GM21737 (cell line): ENCODE data around the gene GRB7.
A peak's percentile ranks its signal among the peaks of the same experiment; 100 is the strongest.
"Not testable (repeated sequence)": the region's sequence is repeated elsewhere in the genome, so short reads cannot be mapped to it uniquely, and the experiment has no call there.

Experiments used
- ATAC-seq: cut with Tn5 transposase; IDR thresholded peaks from one replicate; pipeline ENCODE4 v1.9.1; 2021; ENCODE audit warnings: mild to moderate bottlenecking, moderate library complexity; ENCODE audit not compliant: unreplicated experiment

GRB7 gene

DNA sequence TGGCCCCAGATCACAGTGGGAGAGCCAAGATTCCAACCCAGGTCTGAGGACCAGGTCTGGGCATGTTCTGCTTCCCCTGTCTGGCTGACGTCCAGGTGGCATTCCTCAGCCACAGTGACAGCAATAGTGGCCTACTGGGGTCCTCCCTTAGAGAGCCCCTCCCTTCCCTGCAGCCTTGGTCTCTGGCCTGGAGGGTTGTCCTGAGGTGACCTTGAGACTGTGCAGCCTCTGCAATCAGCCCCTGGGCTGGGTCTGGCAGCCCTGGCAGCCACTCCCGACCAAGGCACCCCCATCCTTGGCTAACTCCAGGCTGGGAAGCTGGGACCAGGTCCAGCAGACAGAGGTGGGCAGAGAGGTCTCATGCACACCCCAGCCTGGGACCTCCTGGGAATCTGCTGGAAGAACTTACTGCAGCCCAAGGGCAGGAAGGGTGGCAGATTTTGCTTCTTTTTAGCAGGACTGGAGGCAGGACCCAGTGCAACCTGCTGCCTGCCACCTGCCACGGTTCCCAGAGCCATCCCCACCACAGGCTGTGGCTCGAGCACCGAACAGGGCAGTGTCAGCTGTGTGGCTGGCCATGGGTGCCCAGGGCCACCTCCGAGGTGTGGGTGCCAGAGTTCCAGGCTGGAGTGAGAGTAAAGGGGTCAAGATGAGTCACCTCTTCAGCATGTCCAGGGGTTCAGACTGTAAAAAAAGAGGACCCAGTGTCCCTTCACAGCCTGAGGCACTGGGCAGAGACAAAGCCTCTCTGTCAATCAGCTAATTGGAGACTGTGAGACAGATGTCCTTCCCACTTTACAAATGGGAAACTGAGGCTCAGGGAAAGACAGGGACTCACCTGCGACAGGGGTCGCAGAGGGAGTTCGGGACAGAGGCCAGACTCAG is 12.6 kb downstream of the GRB7 start:
- ATAC-seq: no peak

DNA sequence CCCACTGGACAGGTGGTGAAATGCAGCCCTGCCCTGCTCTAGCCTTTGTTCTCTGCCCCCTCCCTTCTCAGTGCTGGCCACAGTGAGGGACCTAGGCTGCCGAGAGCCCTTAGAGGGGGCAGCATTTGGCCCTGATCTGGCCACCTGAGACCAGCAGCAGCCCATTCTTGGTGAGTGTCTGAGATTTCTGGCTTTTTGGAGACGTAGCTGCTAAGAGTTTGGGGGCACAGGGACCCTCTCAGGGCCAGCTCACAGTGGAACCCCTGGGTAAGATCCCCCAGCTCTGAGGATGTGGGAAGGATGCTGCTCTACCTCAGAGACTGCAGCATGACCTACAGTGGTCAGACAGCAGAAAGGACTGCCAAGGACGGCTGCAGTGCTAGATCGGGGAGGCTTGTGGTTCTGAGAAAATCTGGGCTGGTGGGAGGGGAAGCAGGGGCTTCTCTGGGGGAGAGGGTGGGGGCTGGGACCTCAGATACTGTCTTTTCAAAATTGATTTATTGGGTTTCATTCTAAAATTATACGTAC is 13.3 kb downstream of the GRB7 start:
- ATAC-seq: no peak

DNA sequence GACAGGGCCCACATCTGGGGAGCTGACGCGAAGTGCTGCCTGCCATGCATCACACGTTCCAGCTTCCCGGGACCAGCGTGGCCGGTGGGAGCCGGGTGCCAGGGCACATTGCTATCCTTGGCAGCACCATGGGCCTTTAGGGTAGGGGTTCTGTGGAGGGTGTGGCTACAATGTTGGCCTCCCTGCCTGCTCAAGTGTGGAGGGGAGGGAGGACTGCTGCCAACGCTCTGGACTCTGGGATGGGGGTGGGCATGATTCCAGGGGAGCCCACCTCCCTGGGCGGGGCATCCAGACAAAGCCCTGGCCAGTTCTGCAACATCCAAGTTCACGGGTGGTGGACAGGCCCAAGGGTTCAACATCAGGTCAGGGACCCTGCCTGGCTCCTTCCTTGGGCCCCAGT is 13.9 kb downstream of the GRB7 start:
- ATAC-seq: no peak

DNA sequence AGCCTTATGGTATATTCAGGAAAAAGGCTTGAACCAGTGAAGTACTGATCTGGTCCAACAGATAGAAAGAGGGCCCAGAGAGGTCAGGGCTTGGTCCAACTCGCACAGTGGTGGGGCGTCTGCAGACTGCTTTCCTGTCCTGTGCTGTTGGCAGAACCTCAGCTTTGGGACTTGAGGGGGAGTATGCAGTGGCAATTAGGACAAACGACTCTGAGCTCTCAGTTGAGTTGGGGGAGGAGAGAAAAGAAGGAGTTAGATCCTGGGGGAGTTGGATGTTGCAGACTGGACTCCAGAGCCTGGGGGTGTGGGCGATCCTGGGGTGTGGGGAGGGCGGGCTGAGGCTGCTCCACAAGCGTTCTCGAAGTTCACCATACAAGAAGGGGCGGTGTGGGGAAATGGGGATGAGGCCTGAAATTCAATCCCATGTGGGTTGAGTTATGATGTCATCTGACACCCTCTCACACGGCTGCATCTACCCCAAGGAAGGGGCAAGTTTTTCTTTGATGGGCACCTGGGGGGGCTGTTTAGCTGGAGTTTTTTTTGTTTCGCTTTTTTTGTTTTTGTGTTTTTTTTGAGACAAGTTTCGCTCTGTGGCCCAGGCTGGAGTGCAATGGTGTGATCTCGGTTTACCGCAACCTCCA is 14.6 kb downstream of the GRB7 start:
- ATAC-seq: no peak

DNA sequence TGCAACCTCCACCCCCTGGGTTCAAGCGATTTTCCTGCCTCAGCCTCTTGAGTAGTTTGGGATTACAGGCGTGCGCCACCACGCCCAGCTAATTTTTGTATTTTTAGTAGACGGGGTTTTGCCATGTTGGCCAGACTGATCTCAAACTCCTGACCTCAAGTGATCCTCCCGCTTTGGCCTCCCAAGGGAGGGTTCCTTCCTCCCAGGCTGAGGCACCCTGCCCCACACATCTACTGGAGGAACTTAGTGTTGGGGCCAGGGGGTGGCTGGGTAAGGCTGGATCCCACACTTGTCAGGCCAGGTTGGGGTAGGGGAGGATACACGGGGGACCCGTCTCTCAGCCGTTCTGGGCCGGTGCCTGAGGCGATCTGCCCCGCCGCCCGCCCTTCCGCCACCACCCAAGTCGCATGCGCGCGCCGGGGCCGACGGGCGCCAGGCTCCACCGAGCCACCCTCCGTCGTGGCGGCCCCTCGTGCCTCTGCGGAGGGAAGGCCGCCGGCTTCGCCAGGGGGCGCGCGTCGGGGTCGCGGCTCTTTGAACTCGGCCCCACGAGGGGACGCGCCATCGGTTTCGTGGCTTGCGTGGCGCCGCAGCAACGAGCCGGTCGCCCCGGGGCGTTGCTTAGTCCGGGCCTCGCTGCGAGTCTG is 15.9 kb downstream of the GRB7 start:
- ATAC-seq: peak; percentile 18

DNA sequence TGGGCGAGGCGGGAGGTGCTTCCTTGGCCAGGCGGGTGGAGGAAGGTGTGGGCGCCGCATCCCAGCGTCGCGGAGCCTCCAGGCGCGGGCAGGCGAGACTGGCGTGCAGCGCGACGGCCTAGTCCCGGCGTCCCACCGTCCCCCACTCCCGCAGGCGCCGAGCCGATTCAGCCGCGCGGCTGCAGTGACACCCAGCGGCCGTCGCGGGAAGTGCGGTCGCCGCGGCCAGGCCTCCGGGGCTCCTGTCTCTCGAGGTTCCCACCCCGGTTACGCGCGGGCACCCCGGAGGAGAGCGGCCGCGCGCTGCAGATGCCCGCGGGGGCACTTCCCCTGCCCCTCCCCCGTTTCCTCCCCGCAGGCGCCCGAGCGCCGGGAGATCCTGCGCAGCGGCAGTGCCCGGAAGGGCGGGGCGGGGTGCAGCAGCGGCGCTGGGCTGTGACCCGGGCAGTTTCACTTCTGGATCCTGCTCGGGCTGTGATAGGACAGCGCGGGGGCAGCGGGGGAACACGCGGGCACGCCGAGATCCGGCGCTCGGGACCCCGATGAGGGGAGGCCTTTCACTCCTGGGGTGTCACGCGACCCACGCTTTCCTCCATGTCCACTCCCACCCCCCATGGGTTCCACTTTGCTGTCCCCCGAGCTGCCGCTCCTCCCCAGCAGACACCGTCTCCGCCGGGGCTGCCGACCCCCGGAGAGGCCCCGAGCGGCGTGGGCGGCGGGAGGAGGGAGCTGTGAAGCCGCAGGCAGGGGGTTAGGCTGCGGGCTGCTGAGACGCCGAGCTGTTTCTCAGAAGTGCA is 16.6 kb downstream of the GRB7 start:
- ATAC-seq: peak; percentile 55

DNA sequence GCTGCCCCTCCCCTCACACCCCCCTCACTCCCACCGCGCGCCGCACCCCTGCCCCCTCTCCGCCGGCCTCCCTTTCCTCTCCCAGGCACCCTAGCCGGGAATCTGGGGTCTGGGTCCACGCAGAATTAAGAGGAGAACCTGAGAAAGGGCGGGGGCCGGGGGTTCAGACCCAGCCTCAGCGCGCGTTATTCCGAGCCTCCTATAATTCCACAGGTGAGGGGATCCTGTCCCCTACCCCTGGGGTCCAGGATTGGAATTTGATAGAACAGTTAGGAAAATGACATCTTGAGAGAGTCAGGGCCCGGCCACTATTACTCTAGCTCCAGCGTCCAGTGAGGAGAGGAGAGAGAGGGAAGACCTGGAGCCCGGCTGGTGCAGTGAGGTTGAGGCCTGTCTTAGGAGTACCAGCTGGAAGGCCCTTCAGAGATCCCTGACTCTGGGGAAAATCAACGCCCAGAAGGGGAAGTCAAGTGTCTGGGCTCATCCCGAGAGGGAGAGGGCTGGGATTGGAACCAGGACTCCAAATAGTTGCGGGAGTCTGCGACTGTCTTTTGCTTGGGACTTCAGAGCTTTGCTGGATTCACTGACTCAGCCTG is 17.3 kb downstream of the GRB7 start:
- no peak for ATAC-seq

DNA sequence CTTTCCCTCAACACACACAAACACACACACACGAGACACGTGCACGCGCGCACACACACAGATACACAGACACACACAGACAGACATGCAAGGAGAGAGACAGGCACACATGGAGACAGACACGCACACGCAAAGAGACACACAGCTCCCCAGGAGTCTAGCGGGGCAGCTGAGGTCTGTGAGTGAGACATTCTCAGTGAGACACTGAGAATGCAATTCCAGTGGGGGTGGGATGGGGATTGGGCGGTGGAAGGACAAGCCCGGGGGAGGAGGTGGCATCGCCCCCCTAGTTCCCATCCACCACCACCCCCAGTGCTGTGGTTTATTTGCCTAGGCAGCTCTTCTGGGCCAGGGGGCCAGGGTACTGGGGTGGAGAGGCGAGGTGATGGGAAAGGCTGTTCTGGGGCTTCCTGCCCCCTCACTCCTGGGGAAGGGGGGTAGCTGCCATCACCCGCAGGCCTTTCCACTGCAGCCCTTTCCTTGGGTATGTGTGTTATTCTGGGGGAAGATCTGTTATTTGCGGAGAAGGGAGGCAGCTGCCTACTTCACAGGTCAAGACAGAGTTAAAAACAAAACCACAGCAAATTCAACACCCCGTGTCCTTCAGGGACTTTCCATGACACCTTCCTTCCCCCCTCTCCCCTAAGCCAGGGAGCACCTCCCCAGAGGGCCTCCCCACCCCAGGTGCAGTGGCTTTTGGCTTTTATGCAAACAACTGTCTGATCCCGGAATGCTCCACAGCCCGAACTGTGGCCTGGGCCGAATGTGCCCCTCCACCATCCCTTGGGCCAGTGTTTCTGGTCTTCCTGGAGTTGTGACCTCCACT is 18.0 kb downstream of the GRB7 start:
- ATAC-seq: no peak

DNA sequence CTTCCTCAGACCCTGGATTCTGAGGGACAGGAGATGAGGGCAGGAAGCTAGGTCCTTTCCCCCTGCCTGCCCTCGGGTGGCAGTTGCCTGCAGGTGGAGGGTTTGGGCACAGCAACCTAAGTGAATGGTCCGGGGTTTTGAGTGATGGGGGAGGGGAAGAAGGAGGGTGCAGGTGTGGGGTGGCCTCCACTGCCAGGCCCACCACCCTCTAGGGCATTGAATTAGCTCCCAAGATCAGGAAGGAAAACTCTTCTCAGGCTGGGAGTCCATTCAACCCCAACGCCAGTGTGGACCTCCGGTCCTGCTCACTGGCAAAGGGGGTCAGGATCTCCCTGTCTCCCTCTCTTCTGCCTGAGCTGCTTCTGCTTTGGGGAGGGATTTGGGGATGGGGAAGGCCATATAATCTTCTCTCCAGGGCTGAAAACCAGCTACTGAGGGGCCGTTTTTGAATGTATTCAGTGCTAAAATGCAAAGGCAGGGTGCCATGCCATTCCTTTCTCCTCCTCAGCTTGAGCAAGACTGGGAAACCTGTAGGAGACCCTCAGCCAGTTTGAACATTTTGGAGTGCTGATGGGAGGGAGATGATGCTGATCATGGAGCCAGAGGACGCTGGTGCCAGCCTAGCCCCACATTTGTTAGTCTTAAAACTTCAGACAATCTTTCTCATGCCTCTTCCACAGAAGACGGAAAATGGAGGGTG is 18.8 kb downstream of the GRB7 start:
- ATAC-seq: no peak

DNA sequence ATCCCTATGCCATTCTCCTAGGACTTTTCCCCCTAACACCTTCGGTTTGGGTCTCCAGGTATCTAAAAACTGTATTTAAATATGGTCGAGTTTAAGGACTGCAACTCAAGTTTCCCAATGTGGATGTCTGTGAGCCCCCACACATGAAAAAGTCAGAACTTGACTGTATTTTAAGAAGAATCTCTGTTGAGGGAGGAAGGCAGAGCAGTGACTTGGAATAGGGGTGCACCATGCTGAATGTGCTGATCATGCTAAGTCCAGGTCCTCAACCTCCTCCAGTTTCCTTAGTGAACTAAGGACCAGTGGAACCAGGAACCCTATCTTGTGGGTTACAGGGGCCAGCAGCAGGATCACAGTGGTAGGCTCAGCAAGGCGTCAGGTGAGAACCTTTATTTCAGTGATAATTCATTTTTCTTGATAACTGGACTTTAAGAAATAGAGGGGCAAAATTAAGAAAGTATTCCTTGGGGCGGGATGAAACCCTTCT is 19.5 kb downstream of the GRB7 start:
- ATAC-seq: no peak

DNA sequence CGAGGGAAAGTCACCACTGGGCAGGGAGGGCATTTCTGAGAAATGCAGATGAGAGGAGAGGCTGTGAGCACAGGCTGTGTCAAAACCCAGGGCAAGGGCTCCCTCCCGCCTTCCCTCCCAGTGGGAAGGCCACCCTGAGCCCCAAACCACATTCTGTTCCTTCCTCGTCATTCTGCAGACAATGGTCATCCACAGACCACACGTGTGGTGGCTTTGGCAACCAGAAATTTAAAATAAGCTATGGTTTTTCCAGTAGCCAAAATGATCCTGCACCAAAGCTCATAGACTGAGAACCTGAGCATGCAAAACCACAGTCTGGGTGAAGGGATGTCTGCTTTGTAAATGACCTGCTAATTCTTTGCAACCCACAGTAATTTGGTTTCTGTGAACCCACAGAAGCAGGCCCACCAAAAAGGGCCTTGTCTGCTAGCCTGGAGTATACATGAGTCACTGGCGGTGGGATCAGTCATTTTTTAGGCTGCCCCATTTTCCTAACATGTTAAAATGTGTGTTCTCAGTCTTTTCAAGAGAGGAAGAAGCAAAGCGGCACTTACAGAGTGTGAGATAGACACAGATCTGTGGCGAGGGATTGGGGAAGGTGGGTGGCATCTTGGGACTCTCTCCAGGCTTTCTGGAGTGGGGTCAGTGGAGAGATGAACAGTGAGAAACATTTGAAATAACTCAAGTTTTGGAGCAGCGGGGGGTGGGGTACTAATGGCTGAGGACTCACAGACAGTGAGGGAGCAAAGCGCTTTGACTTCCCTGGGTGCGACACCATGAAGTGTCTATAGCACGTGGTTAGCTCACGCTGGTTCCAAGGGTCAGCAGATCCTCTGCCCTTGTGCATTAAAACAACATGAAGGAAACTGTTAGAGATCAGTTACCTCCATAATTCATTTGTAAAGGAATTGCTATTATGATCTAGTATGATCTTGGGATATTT is 20.5 kb downstream of the GRB7 start:
- ATAC-seq: no peak

DNA sequence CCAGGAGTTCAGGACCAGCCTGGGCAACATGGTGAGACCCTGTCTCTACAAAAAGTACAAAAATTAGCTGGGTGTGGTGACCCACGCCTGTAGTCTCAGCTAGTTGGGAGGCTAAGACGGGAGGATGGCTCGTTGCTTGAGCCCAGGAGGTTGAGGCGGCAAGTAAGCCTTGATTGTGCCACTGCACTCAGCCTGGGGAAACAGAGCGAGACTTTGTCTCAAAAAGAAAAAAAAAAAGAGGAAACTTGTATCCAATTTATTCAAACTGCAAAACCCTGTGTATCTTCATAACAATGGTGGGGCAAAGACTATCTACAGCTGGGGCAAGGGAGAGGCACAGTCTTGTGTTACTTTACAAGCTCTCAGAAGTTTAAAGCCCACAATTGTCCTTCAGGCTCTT is 21.5 kb downstream of the GRB7 start:
- ATAC-seq: no peak

DNA sequence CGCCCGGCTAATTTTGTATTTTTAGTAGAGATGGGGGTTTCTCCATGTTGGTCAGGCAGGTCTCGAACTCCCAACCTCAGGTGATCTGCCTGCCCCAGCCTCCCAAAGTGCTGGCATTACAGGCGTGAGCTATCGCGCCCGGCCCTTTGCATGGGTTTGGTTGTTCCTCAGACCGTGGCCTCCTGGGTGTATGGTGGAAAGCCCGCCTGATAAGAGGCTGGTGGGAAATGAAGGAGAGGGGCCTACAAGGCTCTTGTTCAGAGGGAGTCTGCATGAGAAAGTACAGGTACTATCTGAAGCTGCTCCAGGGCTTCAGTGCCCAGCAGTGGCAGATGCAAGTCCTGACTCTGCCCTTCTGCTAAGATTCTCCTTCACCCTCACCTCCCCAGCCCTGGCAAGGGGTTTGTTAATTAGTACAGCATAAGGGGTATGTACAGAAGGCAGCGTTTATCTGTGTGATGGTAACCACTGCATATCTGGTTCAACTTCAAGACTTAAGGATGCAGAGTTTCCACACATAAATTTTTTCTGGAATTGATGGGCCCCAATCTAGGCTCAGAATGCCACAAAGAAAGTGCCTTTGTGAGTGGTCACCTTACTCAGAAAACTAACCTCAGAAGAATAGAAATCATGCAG is 24.2 kb downstream of the GRB7 start:
- no peak for ATAC-seq

DNA sequence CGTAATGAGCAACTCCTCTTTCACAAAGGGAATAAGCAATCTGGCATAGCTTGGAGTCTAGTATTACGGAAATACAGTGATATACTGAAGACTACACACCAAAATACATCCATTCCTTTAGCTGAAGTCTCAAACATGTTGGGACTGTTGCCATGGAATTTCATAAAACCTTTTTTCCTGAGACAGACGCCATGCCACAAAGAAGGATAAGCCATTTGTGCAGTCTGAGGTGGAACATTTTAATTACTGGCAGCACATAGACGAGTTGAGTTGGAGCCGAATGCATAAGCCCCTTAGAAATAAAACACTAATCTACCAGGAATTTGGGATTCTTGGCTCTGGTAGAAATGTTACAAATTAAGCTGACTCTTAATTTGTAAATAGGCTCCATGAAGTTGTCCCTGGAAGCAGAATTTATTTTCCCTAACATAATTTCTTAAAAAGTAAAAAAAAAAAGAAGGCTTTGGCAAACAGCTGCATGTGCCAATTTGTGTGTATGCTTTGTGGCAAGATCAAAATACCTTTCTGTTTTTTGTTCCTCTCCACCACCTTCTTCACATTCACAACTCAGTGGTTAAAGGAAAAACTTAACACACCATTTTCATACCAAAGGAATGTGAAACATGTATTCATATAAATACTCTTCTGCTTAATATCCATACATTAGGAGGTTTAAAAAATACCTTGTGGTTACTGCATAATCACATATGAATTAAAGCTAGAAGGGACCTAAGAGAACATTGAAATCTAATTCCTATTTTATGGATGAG is 25.5 kb downstream of the GRB7 start:
- no peak for ATAC-seq

DNA sequence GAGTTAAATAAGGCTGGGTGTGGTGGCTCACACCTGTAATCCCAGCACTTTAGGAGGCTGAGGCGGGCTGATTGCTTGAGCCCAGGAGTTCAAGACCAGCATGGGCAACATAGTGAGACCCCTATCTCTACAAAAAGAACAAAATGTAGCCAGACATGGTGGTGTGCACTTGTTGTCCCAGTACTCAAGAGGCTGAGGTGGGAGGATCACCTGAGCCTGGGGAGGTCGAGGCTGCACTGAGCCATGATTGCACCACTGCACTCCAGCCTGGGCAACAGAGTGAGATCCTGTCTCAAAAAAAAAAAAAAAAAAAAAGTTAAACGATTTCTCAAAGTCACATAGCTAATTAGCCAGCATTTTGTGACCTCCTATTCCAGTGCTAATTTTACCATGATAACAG is 26.4 kb downstream of the GRB7 start:
- not testable (repeated sequence) for ATAC-seq

DNA sequence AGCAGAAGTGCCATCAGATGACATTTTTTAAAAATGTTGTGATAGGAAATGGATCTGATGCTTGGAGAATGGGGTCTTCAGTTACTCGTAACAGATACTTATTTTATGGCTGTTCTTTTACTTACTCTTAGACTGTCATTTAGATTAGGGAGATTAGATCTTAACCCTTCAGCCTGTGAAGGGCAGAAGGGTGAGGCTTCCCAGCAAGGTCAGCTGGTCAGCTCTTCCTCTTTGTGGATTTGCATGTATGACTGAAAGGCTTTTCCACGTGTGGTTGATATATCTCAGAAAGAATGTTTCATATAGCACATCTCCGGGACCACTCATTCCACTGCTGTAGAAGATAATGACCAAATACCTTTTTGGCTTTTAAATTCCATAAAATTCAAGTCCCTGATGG is 27.4 kb downstream of the GRB7 start:
- ATAC-seq: no peak

DNA sequence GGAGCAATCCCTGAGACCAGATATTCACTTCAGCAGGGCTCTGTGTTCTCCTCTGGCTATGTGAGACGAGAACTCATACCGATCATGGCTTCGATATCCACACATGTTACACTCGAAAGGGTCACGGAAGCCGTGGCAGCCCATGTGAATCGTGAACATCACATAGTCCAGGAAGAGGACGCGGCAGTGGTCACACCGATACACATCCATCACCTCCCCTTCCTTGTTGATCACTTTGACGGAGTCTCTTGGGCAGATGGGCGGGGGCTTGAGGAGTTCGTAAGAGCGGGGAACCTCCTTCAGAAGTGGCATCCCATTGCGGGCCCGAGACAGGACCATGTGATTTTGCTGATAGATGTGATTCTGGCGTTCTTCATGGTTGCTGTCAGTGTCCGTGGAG is 28.0 kb downstream of the GRB7 start:
- no peak for ATAC-seq
